ENCODE measurements around the gene MON2.

GRCh38 chr12:62522984-62523383 lies 56.4 kb downstream of the MON2 start:
- no peak for TF ChIP-seq CTCF (IDR thresholded peaks at IDR 0.05)
- no peak for TF ChIP-seq POLR2A (IDR thresholded peaks at IDR 0.05)

Data from lower leg skin (tissue), 3 donors.